IPS-18a (cell line): ENCODE results near the gene ARHGAP15.

Experiments used
- H3K27ac ChIP-seq: one replicate; pipeline ENCODE4 v1.5.1; 2013; ENCODE audit warnings: low read length
- H3K27me3 ChIP-seq: one replicate; pipeline ENCODE4 v1.6.1; 2013; ENCODE audit warnings: mild to moderate bottlenecking, low read length; ENCODE audit not compliant: control insufficient read depth, insufficient read depth
- H3K36me3 ChIP-seq: one replicate; pipeline ENCODE4 v1.6.1; 2013; ENCODE audit warnings: low read depth, low read length; ENCODE audit not compliant: control insufficient read depth
- H3K4me1 ChIP-seq: one replicate; pipeline ENCODE4 v1.6.1; 2013; ENCODE audit warnings: low read depth, low read length; ENCODE audit not compliant: control insufficient read depth
- H3K4me3 ChIP-seq: one replicate; pipeline ENCODE4 v1.5.1; 2013; ENCODE audit warnings: low read length
- H3K9ac ChIP-seq: one replicate; pipeline ENCODE4 v1.6.1; 2013; ENCODE audit warnings: mild to moderate bottlenecking, low read length, moderate library complexity
- H3K9me3 ChIP-seq: one replicate; pipeline ENCODE4 v1.6.1; 2013; ENCODE audit warnings: low read depth, low read length; ENCODE audit not compliant: control insufficient read depth

ARHGAP15 gene

GRCh38 chr2:143230506-143231253 is 101.5 kb downstream of the ARHGAP15 start:
- H3K27me3 ChIP-seq, result no peaks in the 10 kb centered on the region
- no peak overlapping the region for H3K27ac ChIP-seq
- no peak overlapping the region for H3K9ac ChIP-seq
- no peaks in the 10 kb centered on the region for H3K36me3 ChIP-seq
- H3K9me3 ChIP-seq, result no peaks in the 10 kb centered on the region
- H3K4me3 ChIP-seq, result no peak overlapping the region
- peaks cover 19% of the 10 kb centered on the region for H3K4me1 ChIP-seq

GRCh38 chr2:143231254-143231645 is 102.0 kb downstream of the ARHGAP15 start:
- Histone ChIP-seq H3K9me3 (no peaks in the 10 kb centered on the region), H3K36me3 (no peaks in the 10 kb centered on the region), H3K4me1 (peaks cover 19% of the 10 kb centered on the region), H3K4me3 (no peak overlapping the region), H3K27me3 (no peaks in the 10 kb centered on the region), H3K27ac (no peak overlapping the region), H3K9ac (no peak overlapping the region)

- Histone ChIP-seq H3K9me3 (no peaks in the 10 kb centered on the region), H3K27me3 (no peaks in the 10 kb centered on the region), H3K36me3 (no peaks in the 10 kb centered on the region), H3K4me3 (no peak overlapping the region), H3K9ac (no peak overlapping the region), H3K4me1 (peaks cover 12% of the 10 kb centered on the region), H3K27ac (no peak overlapping the region)
Measured at GRCh38 chr2:143237146-143237777, 108.0 kb downstream of the ARHGAP15 start.

GRCh38 chr2:143241403-143242088 is 112.3 kb downstream of the ARHGAP15 start:
- no peaks in the 10 kb centered on the region for H3K9me3 ChIP-seq
- peaks cover 12% of the 10 kb centered on the region for H3K4me1 ChIP-seq
- H3K9ac ChIP-seq, result no peak overlapping the region
- H3K27ac ChIP-seq, result no peak overlapping the region
- H3K27me3 ChIP-seq, result no peaks in the 10 kb centered on the region
- no peaks in the 10 kb centered on the region for H3K36me3 ChIP-seq
- H3K4me3 ChIP-seq, result no peak overlapping the region

GRCh38 chr2:143246246-143246645 is 117.0 kb downstream of the ARHGAP15 start:
- Histone ChIP-seq H3K4me1 (peaks cover 7% of the 10 kb centered on the region), H3K36me3 (no peaks in the 10 kb centered on the region), H3K9ac (no peak overlapping the region), H3K27me3 (no peaks in the 10 kb centered on the region), H3K27ac (no peak overlapping the region), H3K4me3 (no peak overlapping the region), H3K9me3 (no peaks in the 10 kb centered on the region)

GRCh38 chr2:143246815-143247744 is 117.9 kb downstream of the ARHGAP15 start:
- H3K27me3 ChIP-seq, result no peaks in the 10 kb centered on the region
- H3K9ac ChIP-seq, result no peak overlapping the region
- no peak overlapping the region for H3K4me3 ChIP-seq
- no peaks in the 10 kb centered on the region for H3K9me3 ChIP-seq
- no peaks in the 10 kb centered on the region for H3K36me3 ChIP-seq
- no peak overlapping the region for H3K27ac ChIP-seq
- peaks cover under 1% of the 10 kb centered on the region for H3K4me1 ChIP-seq

- Histone ChIP-seq H3K27me3 (no peaks in the 10 kb centered on the region), H3K36me3 (no peaks in the 10 kb centered on the region), H3K9me3 (no peaks in the 10 kb centered on the region), H3K9ac (no peak overlapping the region), H3K4me1 (no peaks in the 10 kb centered on the region), H3K27ac (no peak overlapping the region), H3K4me3 (no peak overlapping the region)
Measured at GRCh38 chr2:143248631-143249030, 119.4 kb downstream of the ARHGAP15 start.

GRCh38 chr2:143251681-143252080 is 122.5 kb downstream of the ARHGAP15 start:
- no peak overlapping the region for H3K4me3 ChIP-seq
- H3K27me3 ChIP-seq, result no peaks in the 10 kb centered on the region

GRCh38 chr2:143252138-143252907 is 123.1 kb downstream of the ARHGAP15 start:
- Histone ChIP-seq H3K27me3 (no peaks in the 10 kb centered on the region), H3K4me1 (peaks cover 4% of the 10 kb centered on the region), H3K9me3 (no peaks in the 10 kb centered on the region), H3K36me3 (no peaks in the 10 kb centered on the region), H3K9ac (no peak overlapping the region), H3K27ac (no peak overlapping the region), H3K4me3 (no peak overlapping the region)

More at GRCh38 chr2:143251681-143252080, 122.5 kb downstream of the ARHGAP15 start:
- Histone ChIP-seq H3K9ac (no peak overlapping the region), H3K36me3 (no peaks in the 10 kb centered on the region), H3K4me1 (peaks cover 4% of the 10 kb centered on the region), H3K27ac (no peak overlapping the region), H3K9me3 (no peaks in the 10 kb centered on the region)

GRCh38 chr2:143254110-143254509 is 124.9 kb downstream of the ARHGAP15 start:
- Histone ChIP-seq H3K4me1 (peaks cover 13% of the 10 kb centered on the region), H3K4me3 (no peak overlapping the region), H3K27ac (no peak overlapping the region), H3K27me3 (no peaks in the 10 kb centered on the region), H3K9me3 (no peaks in the 10 kb centered on the region), H3K9ac (no peak overlapping the region), H3K36me3 (no peaks in the 10 kb centered on the region)
